ENCODE measurements around the gene DOK7.

DOK7 gene

DNA sequence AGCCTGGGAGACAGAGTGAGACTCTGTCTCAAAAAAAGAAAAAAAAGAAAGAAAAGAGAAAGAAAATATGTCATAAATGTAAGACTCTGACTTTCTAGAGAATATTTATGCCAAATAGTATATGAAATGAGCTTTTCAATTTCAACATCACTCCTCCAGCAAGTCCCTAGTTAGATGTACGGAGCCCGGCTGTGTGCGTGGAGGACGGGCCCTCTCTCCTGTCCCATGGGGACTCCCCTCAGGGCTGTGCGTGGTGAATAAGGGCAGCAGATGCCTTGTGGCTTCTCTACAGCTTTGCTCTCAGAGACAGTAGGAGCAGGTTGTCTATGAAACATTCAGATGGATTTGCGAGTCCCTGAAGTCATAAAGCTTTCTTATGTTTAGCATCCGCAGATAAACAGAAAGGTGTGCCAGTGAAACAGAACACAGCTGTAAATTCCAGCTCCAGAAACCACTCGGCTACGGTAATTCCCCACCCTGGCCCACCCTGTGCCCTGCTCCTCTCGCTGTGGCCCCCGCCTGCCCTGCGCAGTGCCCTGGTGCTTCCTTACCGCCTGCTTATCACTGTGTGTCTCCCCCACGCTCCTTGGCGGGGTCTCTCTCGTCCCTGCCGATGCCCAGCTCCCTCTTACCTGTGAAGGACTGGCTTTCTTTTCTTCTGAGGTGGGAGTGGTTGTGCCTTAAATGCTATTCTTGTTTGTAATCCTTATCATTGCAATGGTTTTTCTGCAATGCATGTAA lies 35.2 kb upstream of the DOK7 start:
- no peak for DNase-seq

DNA sequence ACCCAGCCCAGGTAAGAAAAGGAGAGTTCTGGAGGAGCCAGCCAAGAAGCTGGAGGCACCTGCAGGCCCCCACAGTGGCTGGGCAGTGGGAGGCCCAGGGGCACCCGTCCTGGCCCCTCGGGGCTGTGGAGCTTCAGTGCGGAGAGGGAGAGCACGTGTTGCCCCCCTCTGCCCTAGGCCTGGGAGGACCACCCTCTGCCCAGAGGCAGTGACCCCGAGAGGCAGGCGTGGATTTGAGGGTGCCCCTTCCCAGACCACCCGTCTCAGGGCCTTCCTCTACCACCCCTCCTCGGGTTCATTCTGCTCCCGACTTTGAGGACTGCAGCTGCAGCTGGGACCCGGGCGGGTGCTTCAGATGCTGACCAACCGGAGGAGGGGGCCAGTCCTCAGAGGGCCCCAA lies 33.5 kb upstream of the DOK7 start:
- no peak for DNase-seq

DNA sequence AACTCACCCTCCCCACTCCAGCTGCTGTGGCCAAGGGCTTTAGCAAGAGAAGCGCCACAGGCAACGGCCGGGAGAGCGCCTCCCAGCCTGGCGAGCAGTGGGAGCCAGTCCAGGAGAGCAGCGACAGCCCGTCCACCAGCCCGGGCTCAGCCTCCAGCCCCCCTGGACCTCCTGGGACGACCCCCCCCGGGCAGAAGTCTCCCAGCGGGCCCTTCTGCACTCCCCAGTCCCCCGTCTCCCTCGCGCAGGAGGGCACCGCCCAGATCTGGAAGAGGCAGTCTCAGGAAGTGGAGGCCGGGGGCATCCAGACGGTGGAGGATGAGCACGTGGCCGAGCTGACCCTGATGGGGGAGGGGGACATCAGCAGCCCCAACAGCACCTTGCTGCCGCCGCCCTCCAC lies 32.6 kb upstream of the DOK7 start:
- no peak for DNase-seq

DNA sequence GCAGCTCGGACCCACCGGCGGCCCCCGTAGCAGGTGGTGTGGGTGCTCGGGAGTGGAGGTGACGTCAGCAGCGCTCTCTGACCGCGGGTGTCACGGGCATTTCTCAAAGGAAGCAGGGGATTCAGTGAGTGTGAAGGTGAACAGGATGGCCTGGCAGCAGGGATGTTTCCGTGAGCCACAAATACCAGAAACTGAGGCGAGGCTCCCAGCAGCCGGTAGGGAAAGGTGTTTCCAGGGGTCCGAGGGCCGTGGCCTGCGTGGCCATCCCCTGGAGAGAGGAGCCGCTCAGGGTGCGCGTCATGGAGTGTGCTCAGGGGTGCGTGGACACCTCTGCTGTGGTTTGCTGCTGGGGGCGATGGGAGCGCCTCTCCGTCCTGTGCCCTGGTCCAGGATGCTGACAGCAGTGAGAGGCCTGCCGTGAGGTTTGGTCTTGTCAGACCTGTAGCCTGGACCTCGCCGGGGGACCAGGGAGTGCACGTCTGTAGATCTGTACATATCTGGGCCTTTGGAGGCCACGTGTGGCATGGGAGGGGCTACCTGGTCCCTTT lies 31.6 kb upstream of the DOK7 start:
- no peak for DNase-seq

DNA sequence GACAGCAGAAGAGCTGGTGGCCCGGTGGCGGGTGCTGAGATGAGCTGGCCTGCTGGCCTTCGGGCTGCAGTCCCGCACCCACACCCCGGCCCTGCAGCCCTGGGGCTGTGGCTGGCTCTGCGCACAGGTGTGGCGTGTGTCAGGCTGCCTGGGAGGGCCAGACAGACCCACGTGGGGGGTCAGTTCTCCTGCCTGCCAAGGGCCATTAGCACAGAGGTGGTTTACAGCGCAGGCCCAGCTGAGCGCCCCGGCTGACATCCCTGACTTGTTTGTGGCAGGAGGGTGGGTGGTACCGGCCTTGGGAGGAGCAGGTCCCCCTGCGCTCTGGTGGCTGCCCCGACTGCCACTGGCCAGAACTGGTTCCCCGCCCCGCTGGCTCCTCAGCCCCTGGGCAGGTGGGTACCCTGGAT lies 30.7 kb upstream of the DOK7 start:
- no peak for DNase-seq

GRCh38 chr4:3433138-3433869 lies 29.8 kb upstream of the DOK7 start:
- DNase-seq: no peak

DNA sequence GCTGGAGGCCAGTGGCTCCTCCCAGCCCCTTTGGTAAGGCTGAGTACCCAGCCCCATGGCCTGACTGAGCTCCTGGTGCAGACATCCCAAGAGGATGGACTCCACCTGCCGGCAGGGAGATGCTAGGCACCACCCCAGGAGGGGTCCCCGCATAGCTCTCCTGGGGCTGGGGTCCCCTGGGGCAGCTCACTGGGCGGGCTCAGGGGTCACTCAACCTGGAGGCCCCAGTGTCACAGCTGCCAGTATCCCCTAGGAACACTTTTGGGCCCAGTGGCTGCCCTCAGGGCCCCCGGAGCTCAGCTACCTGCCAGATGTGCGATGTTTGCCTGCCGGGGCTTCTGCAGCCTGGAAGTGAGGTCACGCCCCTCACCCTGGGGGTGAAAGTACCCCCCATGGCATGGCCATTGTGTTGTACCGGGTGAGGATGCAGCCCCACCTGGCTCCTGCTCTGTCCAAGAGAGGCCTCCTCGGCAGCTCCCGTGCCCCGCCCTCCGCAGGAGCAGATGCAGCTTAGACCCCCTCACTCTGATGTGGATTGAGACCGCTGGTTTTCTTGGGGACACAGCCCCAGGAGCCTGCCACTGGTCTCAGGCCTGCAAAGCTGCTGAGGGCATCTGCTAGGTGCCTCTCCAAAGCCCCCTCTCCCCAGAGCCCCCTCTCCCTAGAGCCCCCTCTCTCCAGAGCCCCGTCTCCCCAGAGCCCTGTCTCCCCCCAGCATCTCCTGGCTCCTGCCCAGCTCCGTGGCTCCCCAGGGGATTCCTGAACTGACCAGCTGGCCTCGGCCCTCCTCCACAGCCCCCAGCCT lies 28.0 kb upstream of the DOK7 start:
- no peak for DNase-seq

DNA sequence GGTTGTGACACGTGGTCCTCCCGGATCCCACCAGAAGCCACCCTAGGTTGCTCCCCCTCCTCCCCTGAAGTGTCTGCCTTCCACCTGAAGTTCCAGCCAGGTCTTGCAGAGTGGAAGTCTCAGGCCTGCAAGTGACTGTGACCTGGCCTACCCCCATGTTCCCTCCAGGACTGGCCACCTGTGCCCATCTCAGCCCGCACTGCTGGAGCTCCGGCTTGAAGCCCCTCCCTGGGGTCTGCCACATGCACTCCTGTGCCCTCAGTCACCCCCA lies 27.5 kb upstream of the DOK7 start:
- no peak for DNase-seq

GRCh38 chr4:3436048-3436797 lies 26.9 kb upstream of the DOK7 start:
- DNase-seq: no peak

GRCh38 chr4:3436798-3437581 lies 26.1 kb upstream of the DOK7 start:
- peak; percentile 49 for DNase-seq

DNA sequence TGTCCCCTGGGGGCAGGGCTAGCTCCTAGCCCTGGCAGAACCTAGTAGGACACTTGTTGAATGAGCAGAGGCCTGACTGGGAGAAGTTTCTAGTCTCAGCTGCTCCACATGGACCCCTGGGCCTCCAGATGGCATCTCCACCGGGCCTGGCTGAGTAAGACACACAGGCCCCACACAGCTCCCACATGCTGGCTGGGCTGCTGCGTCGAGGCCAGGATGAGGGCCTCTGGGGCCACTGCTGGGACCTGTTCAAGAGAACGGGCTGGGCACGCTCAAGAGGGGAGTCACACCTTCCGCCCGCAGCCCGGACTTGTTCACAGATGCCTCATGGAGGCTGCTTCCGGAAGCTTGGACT lies 25.5 kb upstream of the DOK7 start:
- DNase-seq: no peak

- DNase-seq: no peak
Measured at GRCh38 chr4:3437998-3438846, 24.9 kb upstream of the DOK7 start.

DNA sequence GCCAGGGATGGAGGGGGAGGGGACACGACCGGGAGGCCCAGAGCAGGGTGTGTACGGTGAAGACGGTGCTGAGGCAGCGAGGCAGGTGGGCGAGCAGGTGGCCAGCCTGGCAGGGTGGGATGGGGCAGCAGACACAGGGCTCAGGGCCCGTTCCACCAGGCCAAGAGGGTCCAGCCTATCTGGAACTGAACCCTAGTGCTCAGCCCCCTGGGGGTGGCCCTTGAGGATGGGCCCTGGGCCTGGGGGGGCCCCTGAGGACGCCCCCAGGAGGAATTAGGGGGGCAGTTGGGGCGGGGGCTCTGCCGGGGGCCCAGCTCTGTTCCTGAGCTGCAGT lies 24.3 kb upstream of the DOK7 start:
- DNase-seq: no peak

DNA sequence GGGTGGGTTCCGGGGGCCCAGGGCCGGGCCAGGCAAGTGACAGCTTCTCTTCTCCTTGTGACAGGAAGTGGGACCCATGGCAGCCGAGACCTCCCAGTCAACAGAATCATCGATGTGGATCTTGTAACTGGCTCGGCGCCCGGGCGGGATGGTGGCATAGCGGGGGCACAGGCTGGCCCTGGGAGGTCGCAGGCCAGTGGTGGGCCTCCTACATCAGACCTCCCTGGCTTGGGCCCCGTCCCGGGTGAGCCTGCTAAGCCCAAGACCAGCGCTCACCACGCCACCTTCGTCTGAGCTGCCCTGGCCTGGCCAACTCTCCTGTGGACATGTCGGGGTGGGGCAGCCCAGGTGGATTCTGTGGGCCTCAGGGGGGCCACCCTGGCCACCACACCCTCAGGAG lies 23.7 kb upstream of the DOK7 start:
- DNase-seq: no peak

DNA sequence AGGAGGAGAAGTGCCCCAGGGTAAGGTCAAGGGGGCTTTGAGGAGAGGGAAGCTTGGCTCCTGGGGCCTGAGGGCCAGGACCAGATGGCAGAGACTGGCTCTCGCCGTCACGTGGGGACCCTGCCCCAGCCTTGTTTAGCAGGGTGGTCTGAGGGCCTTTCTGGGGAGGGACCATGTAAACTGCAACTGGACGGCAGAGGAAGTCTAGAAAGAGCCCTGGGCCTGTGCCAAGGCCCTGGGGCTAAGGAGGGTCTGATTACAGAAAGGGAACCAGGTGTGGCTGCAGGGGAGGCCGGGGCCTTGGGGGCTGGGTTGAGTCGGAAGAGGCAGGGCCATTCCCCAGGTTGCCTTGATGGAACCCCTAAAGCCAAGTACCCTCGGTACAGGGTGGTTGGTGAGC lies 23.1 kb upstream of the DOK7 start:
- DNase-seq: no peak

DNA sequence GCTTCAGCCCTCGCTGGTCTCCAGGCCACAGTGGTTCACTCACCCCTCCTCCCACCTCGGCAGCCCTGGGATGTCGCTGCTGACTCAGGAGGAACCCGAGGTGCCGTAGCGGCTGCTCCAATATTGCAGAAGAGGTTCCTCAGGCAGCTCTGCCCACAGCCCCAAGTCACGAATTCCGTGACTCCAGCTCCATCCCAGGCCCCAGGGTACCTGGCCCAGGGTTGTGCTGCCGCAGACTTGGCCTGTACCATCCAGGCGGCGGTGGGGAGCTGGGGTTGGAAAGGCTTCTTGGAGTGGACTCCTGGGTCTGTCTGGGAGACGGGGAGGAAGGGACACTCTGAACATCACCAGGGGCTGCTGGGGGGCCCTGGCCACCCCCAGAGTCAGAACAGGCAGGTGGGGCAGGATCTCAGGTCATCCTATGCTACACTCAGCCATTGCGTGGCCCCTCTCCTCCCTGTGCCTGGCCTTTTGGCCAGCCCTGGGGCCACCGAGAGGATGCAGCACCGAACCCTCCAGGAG lies 22.1 kb upstream of the DOK7 start:
- DNase-seq: peak; percentile 31

DNA sequence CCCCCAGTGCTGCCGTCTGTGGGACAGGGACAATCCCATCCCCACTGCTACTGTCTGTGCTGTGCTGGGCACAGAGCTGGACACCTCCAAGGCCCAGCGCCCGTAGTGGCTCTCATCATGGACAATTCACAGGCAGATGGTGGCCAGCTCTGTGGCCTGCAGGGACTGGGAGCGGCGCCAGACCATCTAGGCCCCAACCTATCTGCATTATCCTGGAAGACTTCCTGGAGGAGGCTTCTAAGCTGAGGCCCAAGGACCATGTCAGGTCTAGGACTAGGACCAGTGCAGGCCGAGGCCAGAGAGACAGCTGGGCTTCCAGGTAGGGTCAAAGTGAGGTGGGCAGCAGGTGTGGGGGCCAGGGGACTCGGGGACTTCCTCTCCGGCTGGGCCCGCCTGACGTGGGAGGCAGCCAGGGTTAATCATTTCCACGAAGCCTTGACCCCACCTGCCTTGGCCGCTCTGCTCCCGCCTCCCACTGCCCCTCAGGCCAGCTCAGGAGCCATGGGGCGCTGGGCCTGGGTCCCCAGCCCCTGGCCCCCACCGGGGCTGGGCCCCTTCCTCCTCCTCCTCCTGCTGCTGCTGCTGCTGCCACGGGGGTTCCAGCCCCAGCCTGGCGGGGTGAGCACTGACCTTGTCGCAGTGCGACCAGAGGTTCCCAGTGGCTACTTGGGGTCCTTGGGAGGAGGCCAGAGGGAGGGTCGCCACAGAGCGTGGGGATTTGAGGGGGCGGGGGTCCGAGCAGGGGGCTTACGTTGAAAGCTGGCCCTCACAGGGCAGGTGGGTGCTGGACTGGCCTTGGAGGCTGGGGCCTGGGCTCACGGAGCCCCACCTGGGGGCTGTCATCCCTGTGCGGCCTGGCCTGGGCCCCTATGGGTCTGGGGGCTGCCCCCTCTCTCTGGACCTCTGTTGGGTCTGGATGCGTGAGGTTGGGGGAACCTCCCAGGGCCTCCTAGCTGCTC lies 21.3 kb upstream of the DOK7 start, which contains the start of gene HGFAC:
Gene HGFAC (plus strand): TSS at position 468 of the 959 bp plus-strand sequence. CDS start 34 bp downstream, at position 502.
- DNase-seq: no peak

DNA sequence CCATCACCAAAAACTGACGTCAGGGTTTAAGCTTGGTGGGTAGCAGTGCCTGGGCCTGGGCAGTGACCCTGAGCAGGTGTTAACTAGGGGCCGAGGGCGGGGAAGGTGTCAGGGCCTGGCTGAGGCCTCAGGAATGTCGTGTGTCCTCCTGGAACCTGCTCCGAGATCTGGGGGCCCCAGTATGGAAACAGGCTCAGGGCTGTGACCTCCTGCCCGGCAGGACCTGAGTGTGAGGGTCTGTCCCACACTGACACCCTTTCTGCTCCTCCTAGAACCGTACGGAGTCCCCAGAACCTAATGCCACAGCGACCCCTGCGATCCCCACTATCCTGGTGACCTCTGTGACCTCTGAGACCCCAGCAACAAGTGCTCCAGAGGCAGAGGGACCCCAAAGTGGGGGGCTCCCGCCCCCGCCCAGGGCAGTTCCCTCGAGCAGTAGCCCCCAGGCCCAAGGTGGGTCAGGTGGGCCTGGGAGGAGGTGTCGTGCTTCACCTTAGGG lies 20.6 kb upstream of the DOK7 start:
- DNase-seq: no peak

Data from fibroblast of skin of back (primary cell).